SK-N-SH (cell line): ENCODE measurements around the gene AFF3.

Experiments
- CTCF ChIP-seq: fragments of 200-600 bp; sonication (generic); IDR thresholded peaks from 2 replicates; pipeline ENCODE4 v1.6.1; 2017; ENCODE audit warnings: antibody characterized with exemption, mild to moderate bottlenecking, moderate library complexity
- POLR2AphosphoS5 ChIP-seq: IDR thresholded peaks from 2 replicates; pipeline ENCODE4 v1.6.1; 2012; ENCODE audit warnings: low read depth, low read length
- RAD21 ChIP-seq: IDR thresholded peaks from 2 replicates; pipeline ENCODE4 v1.6.1; 2012; ENCODE audit warnings: mild to moderate bottlenecking, low read length
- REST ChIP-seq: IDR thresholded peaks from 2 replicates; pipeline ENCODE4 v1.6.1; 2012; ENCODE audit warnings: mild to moderate bottlenecking, low read depth, low read length, moderate library complexity
- SIN3A ChIP-seq: IDR thresholded peaks from 2 replicates; pipeline ENCODE4 v1.6.1; 2012; ENCODE audit warnings: low read depth, mild to moderate bottlenecking, low read length, moderate library complexity, borderline replicate concordance

GRCh38 chr2:99851811-99852210 lies 290.6 kb downstream of the AFF3 start:
- TF ChIP-seq CTCF = no peak
- TF ChIP-seq POLR2AphosphoS5 = no peak
- no peak for TF ChIP-seq SIN3A
- TF ChIP-seq RAD21 = no peak
- TF ChIP-seq REST = no peak
